Cardiac septum (tissue), 1 donor: ENCODE measurements around the gene SLC2A9. TPM values are rescaled to one million over a fixed set of nuclear protein-coding genes. Genes with fewer than 3 reads are reported as not detected.

Experiments
- DNase-seq: peaks from one replicate; pipeline ENCODE4 v3.0.0-alpha.2; 2020; ENCODE audit warnings: low spot score
- intact Hi-C: fragments of 100-400 bp; cut with DNase I; formaldehyde crosslinking; loops from one replicate; pipeline ENCODE4 v1.14.0; 2022
- total RNA-seq: library from RNA; stranded (reverse); fragmentation: NEBNext Ultra II Directional; extraction: Animal tissue kit (Norgen Biotek cat#: 25700); gene quantifications from one replicate; pipeline ENCODE4 v1.2.1, GENCODE V29; 2021
- donor health status: DM: no; HTN: no; CAD: no.

SLC2A9 gene
- total RNA-seq, 1 donor from 2014 or later, result 5.5 TPM

GRCh38 chr4:9877123-9877522 lies 144.2 kb downstream of the SLC2A9 start:
- intact Hi-C loops, result no loop called here
- DNase-seq, result no peak

GRCh38 chr4:9875516-9875915 lies 145.8 kb downstream of the SLC2A9 start:
- no peak for DNase-seq
- intact Hi-C loops, result no loop called here

- DNase-seq, result no peak
- intact Hi-C loops, result no loop called here
Measured at GRCh38 chr4:9874385-9874784, 146.9 kb downstream of the SLC2A9 start.

DNA sequence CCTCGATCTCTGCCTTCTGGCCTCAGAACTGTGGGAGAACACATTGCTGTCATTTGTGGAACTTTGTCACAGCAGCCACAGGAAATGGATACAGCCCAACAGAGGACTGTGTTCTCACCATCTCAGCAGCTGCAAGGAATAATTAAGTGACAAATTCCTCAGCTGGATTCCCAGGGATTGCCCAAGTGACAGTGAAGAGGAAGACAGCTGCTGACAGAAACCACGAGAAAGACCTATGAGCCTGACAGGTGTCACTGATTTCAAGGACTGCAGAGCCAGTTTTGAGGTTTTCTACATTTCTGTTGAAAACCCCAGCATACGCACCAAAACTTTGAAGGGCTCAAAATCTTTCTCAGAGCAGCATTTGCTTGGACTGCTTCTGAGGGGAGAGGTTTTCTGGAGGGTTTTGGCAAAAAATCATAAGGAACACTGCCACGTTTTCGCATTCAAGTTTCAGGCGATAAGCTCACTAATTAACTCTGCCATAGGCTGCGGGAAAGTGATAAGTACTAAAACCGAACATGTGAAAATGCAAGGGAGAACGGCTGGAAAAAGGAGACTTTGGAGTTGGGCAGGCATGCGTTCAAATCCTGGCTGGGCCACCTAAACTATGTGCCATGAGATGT lies 151.0 kb downstream of the SLC2A9 start:
- DNase-seq, result no peak
- intact Hi-C loops, result no loop called here

GRCh38 chr4:9867751-9868425 lies 153.4 kb downstream of the SLC2A9 start:
- DNase-seq, result no peak

GRCh38 chr4:9866931-9867330 lies 154.4 kb downstream of the SLC2A9 start:
- no peak for DNase-seq
- intact Hi-C loops, result no loop called here

More at GRCh38 chr4:9867751-9868425, 153.4 kb downstream of the SLC2A9 start:
- intact Hi-C loops, result no loop called here

DNA sequence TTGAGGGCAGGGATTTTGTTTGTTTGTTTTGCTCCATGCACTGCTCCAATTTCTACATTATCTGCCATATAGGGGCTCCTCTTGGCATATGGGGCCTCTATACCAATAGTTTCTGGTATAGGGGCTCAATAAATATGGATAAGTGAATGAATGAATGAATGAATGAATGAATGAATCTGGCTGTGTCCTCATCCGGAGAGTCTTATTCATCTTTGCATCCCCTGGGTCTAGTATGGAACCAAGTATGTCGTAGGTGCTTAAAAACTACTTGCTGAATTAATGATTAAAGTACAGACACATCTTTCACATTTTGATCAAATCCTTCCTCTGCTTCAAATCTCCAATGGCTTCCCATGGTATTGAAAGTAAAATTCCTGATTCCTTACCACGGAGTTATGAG lies 159.7 kb downstream of the SLC2A9 start:
- intact Hi-C loops, result no loop called here
- no peak for DNase-seq

DNA sequence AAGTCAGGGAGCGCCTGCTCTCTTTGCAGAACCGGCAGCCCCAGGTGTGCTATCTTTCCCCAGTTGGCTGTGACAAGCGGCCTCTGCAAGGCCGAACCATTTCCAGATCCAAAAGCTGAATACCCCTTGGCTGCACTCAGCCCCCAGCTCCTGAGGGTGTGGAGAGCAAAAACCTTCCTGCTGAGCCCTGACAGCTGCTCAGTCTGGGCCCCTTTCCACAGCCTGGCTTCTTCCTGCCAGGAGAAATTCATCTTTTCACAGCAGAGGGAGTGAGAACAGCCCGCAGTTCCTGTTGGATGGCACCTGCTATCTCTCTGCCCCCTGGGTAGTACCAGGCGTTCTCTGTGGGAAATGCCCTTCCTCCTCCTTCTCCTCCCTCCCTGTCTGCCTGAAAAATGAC lies 161.5 kb downstream of the SLC2A9 start:
- intact Hi-C loops, result no loop called here

DNA sequence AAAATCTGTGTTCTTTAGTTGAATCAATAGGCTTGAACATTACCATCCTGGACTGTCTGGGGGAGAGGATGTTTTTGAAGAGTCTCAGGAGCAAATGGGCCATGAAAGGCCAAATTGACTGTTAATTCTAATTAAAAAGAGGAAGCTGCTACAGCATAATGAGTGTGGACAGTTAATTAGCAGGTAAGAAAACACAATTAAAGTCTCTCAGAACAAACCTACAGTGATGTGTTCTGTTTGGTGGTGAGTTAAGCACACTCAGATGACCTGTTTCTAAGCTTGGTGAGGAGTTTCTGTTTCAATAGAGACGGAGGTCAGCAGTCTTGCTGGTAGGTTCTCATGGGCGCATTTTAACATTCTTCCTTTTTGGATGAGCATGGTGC lies 171.8 kb downstream of the SLC2A9 start:
- intact Hi-C loops, result no loop called here
- DNase-seq, result no peak

More for the DNA sequence above, 161.5 kb downstream of the SLC2A9 start:
- DNase-seq, result no peak

DNA sequence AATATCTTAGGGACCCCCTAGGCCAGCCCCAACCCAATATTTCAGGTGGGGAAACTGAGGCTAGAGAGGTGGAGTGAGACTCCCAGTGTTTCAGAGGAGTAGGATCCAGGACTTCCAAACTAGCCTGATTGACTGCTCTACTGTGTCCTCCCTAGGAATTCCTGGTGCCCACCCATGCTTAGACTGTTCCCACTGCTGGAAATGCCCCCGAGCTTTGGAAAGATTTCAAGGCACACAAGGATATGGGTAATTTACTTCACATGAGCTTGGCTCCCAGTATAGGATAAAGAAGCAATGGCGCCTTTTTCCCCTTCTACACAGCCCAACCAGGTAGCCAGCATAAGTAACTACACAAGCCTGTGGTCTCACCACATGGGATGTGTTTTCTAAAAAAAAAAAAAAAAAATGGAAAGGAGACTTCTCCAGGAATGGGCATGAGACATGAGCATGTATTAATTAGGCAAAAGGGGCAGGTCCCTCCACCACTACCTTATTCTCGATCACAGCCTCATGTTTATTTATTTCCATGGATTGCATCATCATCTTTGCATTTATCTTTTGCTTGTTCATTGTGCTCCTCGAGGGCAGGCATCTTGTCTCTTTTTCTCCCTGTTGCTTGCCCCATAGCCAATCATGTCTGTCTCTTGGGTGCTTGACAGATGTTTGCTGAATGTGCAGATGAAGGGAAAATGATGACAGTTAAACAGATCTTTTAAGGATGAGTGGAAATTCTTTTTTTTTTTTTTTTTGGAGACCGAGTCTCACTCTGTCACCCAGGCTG lies 173.1 kb downstream of the SLC2A9 start:
- intact Hi-C loops, result no loop called here
- DNase-seq, result no peak

DNA sequence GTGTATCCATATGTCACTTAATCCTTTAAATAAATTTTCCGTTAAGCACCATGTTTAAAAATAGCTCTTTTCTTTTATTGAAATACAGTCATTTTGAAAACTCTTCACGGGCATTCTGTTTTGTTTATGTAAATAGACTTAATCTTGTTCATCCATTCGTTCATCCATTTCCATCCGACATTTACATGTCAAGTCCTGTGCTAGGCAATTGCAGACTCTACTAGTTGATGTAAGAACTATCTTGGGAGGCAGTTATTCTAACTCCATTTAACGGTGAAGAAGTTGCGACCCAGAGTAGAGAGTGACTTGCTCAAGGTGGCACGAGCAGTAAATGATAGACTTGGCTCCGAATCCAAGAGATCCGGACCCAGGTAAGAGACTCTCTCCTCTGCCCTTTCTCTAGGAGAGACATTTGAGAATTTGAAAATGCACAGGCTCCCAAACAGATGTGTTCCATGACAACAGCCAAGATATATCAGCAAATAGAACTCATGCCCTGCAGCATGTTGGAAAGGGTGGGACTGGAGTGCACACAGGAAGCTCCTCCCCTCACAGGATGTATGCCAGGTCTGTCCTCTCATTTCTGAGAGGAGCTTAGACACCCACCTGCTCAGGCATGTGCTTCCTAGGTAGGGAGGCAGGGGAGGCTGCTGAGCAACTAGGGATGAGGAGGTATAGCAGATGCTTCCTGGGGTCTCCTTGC lies 175.4 kb downstream of the SLC2A9 start:
- intact Hi-C loops, result no loop called here
- no peak for DNase-seq

DNA sequence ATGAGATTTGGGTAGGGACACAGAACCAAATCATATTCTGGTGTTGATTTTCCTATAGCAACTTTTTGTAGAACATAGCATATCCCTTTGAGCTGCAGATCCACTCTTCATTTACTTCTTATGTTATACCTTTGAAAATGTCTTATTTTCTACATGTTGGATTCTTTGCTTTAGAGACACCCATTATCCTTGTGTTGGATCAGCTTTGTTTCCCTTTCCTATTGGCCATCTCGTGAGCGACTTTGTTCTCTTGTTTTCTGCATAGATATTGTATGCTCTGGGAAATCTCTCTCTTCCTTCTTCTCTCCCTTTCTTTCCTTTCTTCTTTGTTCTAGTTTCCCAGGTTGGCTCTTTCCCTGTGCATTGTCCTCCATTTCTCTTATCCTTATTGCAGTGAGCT lies 180.2 kb downstream of the SLC2A9 start:
- DNase-seq, result no peak
- intact Hi-C loops, result no loop called here

DNA sequence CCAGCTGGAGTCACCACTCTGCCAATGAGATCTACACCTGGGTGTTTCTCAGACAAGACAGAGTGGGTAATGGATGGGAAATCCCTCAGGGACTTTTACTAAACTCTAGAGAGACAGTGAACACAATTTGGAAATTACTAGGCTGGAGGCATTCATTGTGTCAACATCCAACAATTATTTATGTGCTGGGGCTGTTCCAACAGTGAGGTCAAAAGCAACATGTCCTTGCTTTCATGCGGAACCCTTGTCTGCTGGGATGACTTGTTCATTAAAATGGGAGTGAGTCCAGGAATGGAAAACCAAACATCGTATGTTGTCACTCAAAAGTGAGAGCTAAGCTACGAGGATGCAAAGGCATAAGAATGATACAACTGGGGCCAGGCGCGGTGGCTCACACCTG lies 185.9 kb downstream of the SLC2A9 start:
- intact Hi-C loops, result no loop called here
- no peak for DNase-seq

DNA sequence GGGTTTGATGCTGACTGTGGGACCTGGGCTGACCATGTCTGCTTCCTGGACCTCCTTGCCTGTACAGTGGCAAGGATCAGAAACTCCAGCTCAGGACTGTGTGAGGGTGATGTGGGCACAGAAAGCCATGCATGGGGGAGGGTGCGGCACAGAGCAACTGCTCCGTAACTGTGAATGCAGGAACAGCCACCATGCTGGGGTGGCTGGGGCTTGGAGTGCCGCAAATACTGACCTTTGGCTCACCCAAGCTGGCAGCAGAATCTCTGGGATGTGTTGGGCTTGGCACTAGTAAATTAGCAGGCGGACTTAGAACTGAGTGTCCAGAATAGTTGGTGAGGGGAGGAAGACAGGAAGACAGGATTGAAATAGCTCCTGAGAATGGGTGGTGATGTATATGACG lies 187.9 kb downstream of the SLC2A9 start:
- intact Hi-C loops, result no loop called here
- no peak for DNase-seq

DNA sequence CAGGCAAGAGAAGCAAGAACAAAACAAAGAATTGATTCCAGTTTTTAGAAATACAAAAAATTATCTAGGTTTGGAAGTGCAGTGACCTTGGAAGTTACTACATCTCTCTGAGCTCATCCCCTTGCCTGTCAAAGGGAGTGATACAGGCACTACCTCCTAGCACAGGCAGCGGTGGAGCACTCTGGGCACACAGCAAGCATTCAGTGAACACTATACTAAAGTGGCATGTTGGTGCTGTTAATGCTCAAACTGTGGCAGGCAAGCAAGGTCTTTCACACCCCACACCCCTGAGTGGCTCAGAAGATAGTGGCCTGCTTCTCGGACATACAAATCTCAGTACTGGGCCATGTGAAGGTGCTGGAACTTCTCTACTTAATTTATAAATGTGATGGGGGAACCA lies 188.7 kb downstream of the SLC2A9 start:
- no peak for DNase-seq
- intact Hi-C loops, result no loop called here

DNA sequence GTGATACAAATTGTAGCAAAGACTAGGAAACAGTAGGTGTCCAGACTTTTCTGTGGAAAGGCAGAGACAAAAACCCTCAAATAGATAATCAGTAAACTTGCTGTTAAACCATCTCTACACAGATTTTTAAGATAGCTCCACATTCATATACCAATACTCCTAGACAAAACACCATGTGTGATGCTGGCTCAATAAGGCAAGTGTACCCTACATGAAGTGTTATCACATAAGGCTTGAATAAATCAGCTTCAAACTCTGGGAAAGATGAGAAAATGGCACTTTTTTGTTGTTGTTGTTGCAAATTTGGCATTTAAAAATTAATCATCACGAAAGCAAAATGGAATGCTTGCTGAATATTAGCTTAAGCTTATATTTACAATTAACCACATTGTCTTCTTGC lies 194.7 kb downstream of the SLC2A9 start:
- no peak for DNase-seq
- intact Hi-C loops, result no loop called here

GRCh38 chr4:9825049-9825448 lies 196.2 kb downstream of the SLC2A9 start:
- intact Hi-C loops, result no loop called here
- no peak for DNase-seq

GRCh38 chr4:9820343-9820742 lies 201.0 kb downstream of the SLC2A9 start:
- intact Hi-C loops, result no loop called here
- no peak for DNase-seq

DNA sequence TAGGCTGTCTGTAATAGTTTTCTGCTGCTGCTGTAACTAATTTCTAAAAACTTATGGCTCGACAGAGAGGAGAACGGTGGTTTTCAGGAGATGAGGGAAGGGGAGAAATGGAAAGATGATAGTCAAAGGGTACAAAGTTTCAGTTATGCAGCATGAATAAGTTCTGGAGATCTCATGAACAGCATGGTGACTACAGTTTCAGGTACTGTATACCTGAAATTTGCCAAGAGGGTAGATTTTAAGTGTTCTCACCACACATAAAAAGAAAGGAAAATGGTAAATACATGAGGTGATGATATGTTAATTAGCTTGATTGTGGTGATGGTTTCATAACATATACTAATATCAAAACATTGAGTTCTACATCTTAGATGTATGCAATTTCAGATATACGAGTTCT lies 205.0 kb downstream of the SLC2A9 start:
- DNase-seq, result no peak
- intact Hi-C loops, result no loop called here
